Measurements from ENCODE around the gene PCBP3. TPM values are rescaled to one million over a fixed set of nuclear protein-coding genes. Genes with fewer than 3 reads are reported as not detected.

PCBP3 gene
- total RNA-seq, 1 donor from 2014 or later, result 4.6 TPM

DNA sequence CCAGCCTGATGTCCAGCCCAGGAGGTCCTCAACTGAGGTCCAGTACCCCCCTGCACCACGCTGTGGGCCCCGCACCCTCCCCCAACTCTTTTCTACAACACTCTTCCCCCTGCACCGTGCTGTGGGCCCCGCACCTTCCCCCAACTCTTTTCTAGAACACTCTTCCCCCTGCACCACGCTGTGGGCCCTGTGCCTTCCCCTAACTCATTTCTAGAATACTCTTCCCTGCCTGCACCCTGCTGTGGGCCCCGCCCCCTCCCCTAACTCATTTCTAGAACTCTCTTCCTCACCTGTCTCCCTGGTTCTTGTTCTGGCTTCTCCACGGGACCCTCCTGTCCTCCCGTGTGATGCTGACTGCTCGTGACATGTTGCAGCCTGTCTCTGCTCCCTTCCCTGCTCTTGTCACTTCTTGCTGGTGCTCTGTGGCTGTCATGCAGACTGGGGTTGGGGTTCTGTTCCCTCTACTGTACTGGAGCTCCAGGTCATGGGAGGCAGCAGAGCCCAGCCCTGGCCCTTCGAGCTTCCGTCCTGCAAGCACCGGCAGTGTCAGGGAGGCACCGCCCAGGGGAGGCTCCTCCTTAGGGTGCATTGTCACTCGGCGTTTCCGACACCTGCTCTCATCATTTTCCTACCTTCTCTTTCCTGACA is 177.9 kb downstream of the PCBP3 start:
- H3K27me3 Mint-ChIP-seq (ENCODE audit: insufficient read depth, low read depth), result peaks cover 3% of the 10 kb centered on the region
- H3K27ac Mint-ChIP-seq, result no peak overlapping the region
- H4K20me1 ChIP-seq (ENCODE audit: low read depth), result no peaks in the 10 kb centered on the region
- H3K9me3 Mint-ChIP-seq, result no peaks in the 10 kb centered on the region
- no peak overlapping the region for H3K9ac ChIP-seq
- no peaks in the 10 kb centered on the region for H3K79me2 ChIP-seq (ENCODE audit: low read depth)
- peaks cover 60% of the 10 kb centered on the region for H3K4me1 Mint-ChIP-seq
- H3K27ac ChIP-seq, result no peak overlapping the region
- no peak overlapping the region for H3K4me2 ChIP-seq
- H3K4me1 ChIP-seq, result no peaks in the 10 kb centered on the region
- no peaks in the 10 kb centered on the region for H3K9me3 ChIP-seq (ENCODE audit: low read depth)
- no peak for DNase-seq (ENCODE audit: low spot score)
- H3K36me3 ChIP-seq, result no peaks in the 10 kb centered on the region
- no peak overlapping the region for H3K4me3 ChIP-seq
- no peaks in the 10 kb centered on the region for H3F3A ChIP-seq (ENCODE audit: low read depth)
- no peaks in the 10 kb centered on the region for H3K27me3 ChIP-seq
- H3K36me3 Mint-ChIP-seq, result no peaks in the 10 kb centered on the region
- no peak for TF ChIP-seq EZH2phosphoT487 (IDR thresholded peaks at IDR 0.05)
- TF ChIP-seq EZH2 (IDR thresholded peaks at IDR 0.05), result no peak
- TF ChIP-seq, protein P1, sequence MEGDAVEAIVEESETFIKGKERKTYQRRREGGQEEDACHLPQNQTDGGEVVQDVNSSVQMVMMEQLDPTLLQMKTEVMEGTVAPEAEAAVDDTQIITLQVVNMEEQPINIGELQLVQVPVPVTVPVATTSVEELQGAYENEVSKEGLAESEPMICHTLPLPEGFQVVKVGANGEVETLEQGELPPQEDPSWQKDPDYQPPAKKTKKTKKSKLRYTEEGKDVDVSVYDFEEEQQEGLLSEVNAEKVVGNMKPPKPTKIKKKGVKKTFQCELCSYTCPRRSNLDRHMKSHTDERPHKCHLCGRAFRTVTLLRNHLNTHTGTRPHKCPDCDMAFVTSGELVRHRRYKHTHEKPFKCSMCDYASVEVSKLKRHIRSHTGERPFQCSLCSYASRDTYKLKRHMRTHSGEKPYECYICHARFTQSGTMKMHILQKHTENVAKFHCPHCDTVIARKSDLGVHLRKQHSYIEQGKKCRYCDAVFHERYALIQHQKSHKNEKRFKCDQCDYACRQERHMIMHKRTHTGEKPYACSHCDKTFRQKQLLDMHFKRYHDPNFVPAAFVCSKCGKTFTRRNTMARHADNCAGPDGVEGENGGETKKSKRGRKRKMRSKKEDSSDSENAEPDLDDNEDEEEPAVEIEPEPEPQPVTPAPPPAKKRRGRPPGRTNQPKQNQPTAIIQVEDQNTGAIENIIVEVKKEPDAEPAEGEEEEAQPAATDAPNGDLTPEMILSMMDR (IDR thresholded peaks at IDR 0.05), result no peak
- H2AFZ ChIP-seq (replicated peaks), result no peak overlapping the region
- no peak overlapping the region for H3K4me3 Mint-ChIP-seq

DNA sequence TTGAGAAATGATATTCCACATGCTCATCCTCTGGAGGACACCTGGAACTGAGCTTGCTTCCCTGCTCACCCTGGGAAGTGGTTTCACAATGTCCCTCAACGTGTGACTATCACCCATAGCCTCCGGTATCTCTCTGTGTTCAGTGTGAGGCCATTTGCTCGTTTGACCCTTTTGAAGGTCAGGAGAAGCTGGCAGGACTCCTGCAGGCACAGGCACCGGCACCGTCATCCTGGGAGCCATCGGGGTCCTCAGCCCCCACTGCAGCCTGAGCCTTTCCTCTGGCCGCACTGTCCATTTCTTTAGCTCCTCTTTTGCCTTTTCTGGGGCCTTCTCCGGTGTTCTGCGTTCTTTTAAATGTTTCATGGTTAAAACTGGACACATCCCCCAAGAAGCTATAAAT is 178.5 kb downstream of the PCBP3 start:
- Histone ChIP-seq H3K79me2 (ENCODE audit: low read depth) (no peaks in the 10 kb centered on the region), H3K9ac (no peak overlapping the region), H3K9me3 (ENCODE audit: low read depth) (no peaks in the 10 kb centered on the region), H2AFZ (replicated peaks) (no peak overlapping the region), H4K20me1 (ENCODE audit: low read depth) (no peaks in the 10 kb centered on the region), H3K4me2 (no peak overlapping the region), H3K27ac (no peak overlapping the region), H3K27me3 (no peaks in the 10 kb centered on the region), H3F3A (ENCODE audit: low read depth) (no peaks in the 10 kb centered on the region), H3K4me1 (no peaks in the 10 kb centered on the region), H3K4me3 (no peak overlapping the region), H3K36me3 (no peaks in the 10 kb centered on the region)
- Mint-ChIP-seq H3K36me3 (no peaks in the 10 kb centered on the region), H3K27ac (no peak overlapping the region), H3K9me3 (no peaks in the 10 kb centered on the region), H3K4me3 (no peak overlapping the region), H3K27me3 (ENCODE audit: insufficient read depth, low read depth) (peaks cover 4% of the 10 kb centered on the region), H3K4me1 (peaks cover 57% of the 10 kb centered on the region)
- no peak for DNase-seq (ENCODE audit: low spot score)
- TF ChIP-seq, protein P1 (IDR thresholded peaks at IDR 0.05), result no peak
- no peak for TF ChIP-seq EZH2phosphoT487 (IDR thresholded peaks at IDR 0.05)
- no peak for TF ChIP-seq EZH2 (IDR thresholded peaks at IDR 0.05)

DNA sequence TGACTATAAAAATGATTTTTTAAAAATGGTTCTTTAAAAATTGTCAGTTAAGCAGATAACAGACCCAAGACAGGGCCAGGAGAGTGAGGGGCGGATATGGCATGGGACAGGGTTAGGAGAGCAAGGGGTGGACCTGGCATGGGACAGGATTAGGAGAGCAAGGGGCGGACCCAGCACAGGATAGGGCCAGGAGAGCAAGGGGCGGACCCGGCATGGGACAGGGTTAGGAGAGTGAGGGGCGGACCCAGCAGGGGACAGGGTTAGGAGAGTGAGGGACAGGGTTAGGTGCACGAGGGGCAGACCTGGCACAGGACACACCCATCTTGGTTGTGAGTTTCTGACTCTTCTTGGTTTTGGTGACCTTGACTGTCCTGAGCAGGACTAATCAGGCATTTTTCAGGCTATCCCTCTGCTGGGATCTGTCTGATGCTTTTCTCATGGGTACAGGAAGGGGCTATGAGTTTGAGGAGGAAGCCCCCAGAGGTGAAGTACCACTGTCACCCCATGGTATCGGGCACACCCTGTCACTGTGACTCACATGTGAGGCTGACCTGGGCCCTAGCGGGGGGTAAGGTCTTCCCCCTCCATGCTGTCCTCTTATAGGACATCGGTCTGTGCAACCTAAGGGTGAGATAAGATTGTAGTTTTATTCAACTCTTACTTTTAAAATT is 179.0 kb downstream of the PCBP3 start:
- Histone ChIP-seq H3K4me3 (no peak overlapping the region), H3K27ac (no peak overlapping the region), H3K79me2 (ENCODE audit: low read depth) (no peaks in the 10 kb centered on the region), H3K27me3 (no peaks in the 10 kb centered on the region), H3K9me3 (ENCODE audit: low read depth) (no peaks in the 10 kb centered on the region), H3K36me3 (no peaks in the 10 kb centered on the region), H2AFZ (replicated peaks) (no peak overlapping the region), H3K4me2 (no peak overlapping the region), H3K4me1 (no peaks in the 10 kb centered on the region), H4K20me1 (ENCODE audit: low read depth) (no peaks in the 10 kb centered on the region), H3F3A (ENCODE audit: low read depth) (no peaks in the 10 kb centered on the region), H3K9ac (no peak overlapping the region)
- no peaks in the 10 kb centered on the region for H3K36me3 Mint-ChIP-seq
- peaks cover 51% of the 10 kb centered on the region for H3K4me1 Mint-ChIP-seq
- H3K9me3 Mint-ChIP-seq, result no peaks in the 10 kb centered on the region
- TF ChIP-seq, protein P1 (IDR thresholded peaks at IDR 0.05), result no peak
- TF ChIP-seq EZH2 (IDR thresholded peaks at IDR 0.05) (no peak), EZH2phosphoT487 (IDR thresholded peaks at IDR 0.05) (no peak)
- H3K27ac Mint-ChIP-seq, result no peak overlapping the region
- H3K4me3 Mint-ChIP-seq, result no peak overlapping the region
- no peak for DNase-seq (ENCODE audit: low spot score)
- H3K27me3 Mint-ChIP-seq (ENCODE audit: insufficient read depth, low read depth), result peaks cover 3% of the 10 kb centered on the region
